ENCODE data around the gene EXOC6B.
"Not testable (repeated sequence)": the region's sequence is repeated elsewhere in the genome, so short reads cannot be mapped to it uniquely, and the experiment has no call there.

Gene EXOC6B

GRCh38 chr2:72543497-72544216 lies 282.2 kb downstream of the EXOC6B start:
- no peak for DNase-seq (ENCODE audit: low read depth)

GRCh38 chr2:72539071-72539552 lies 286.7 kb downstream of the EXOC6B start:
- DNase-seq (ENCODE audit: low read depth) = no peak

DNA sequence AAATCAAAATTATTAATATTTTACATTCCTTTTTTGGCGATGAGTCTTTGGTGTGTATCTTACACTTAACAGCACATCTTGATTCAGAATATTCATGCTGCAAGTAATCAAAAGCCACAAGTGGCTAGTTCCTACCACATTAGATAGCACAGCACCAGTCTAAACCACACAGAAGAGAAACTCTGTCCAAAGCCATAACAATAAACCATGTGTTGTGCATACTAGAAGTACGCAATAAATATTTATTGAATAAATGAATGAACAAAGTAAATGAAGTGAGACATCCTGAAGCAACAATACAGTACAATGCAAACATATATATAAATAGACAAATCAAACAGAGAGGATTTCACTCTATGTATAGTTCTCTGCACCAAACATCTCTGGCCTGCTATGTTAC lies 287.3 kb downstream of the EXOC6B start:
- DNase-seq (ENCODE audit: low read depth) = no peak

- not testable (repeated sequence) for DNase-seq (ENCODE audit: low read depth)
Measured at GRCh38 chr2:72535586-72535985, 290.2 kb downstream of the EXOC6B start.

DNA sequence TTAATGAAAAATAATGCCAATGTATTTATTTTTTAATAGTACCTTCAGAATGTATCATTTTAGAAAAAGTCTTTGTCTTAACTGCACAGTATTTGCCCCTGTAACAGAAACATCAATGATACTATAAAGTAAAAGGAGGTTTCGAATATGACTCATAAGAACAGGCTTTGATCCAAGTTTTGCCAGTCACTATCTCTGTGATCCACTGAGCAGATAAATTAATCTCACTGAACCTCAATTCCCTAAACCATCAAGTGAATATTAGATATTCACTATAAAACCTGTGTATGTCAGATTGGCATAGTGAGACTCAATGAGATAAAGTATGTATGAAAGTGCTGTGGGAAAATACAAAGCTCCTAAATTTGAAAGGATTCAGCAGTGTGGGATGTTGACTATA lies 292.1 kb downstream of the EXOC6B start:
- no peak for DNase-seq (ENCODE audit: low read depth)

GRCh38 chr2:72527424-72527823 lies 298.4 kb downstream of the EXOC6B start:
- no peak for DNase-seq (ENCODE audit: low read depth)

DNA sequence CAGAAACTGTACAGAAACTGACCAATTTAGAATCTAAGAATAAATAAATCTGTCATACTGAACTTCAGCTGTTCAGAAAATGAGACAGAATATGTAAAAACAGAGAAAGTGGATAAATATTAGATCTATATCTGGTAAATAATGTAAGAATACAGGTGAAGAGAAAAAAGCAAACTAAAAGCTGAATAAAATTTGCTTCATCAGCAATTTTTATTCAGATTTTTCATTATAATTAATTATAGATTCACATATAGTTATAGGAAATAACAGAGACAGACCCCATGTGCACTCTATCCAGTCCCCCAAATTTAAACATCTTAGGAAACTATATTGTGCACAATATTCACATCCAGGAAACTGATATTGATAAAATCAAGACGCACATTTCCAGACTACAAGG lies 299.2 kb downstream of the EXOC6B start:
- DNase-seq (ENCODE audit: low read depth) = no peak

- DNase-seq (ENCODE audit: low read depth) = no peak
Measured at GRCh38 chr2:72524071-72524470, 301.8 kb downstream of the EXOC6B start.

- DNase-seq (ENCODE audit: low read depth) = no peak
Measured at GRCh38 chr2:72515696-72516095, 310.1 kb downstream of the EXOC6B start.

- DNase-seq (ENCODE audit: low read depth) = no peak
Measured at GRCh38 chr2:72513011-72513410, 312.8 kb downstream of the EXOC6B start.

- no peak for DNase-seq (ENCODE audit: low read depth)
Measured at GRCh38 chr2:72512376-72512775, 313.5 kb downstream of the EXOC6B start.

DNA sequence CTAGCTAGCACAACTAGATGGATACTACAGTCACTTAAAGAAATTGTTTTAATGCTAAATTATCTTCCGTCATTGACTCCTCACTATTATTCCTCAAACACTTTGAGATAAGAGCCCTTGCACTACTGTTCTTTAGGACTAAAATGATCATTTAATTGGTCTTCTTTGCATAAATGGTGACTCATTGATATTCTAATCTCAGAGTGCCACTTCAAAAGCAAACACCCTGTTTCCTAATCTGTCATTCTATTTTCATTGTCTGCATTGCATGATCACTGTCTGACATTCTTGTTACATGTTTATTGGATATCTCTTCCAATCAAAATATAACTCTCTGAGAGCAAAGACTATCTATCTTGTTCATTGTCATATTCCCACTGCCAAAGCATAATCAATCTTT lies 313.9 kb downstream of the EXOC6B start:
- DNase-seq (ENCODE audit: low read depth) = no peak

DNA sequence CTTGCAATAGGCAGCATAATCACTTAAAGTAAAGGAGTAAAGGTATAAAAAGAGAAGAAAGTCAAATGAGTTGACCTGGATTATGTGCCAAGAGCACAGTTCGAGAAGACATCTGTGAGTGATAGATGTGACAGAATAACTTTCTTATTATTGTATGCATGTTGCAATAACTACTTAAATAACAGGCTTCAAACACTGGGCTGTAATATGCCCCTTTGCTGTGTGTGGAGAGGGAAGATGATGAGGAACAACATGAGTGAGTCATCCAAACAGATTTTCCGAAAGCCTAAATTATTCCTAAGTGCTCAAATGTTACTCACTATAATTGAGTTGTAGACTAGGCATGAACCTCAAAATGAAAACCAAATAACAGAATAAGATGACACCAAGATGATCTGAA lies 328.1 kb downstream of the EXOC6B start:
- DNase-seq (ENCODE audit: low read depth) = no peak

GRCh38 chr2:72496479-72496878 lies 329.4 kb downstream of the EXOC6B start:
- no peak for DNase-seq (ENCODE audit: low read depth)

DNA sequence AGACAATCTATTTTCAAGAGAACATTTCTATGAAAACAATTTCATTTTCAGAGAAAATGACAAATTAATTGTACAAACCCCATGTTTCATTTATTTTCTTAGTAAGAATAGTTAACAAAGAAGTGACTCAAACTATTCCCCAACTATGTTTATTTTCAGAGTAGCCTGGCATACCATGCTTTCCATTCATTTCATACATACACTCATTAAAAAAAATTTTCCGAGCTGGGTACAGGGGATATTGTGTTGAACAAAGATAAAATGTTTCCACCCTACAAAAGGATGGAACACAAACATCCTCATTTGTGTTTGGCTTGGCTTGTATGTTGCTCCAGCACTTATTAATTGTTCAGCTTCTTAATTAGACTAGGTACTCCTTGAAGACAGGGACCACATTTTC lies 331.4 kb downstream of the EXOC6B start:
- no peak for DNase-seq (ENCODE audit: low read depth)

GRCh38 chr2:72484622-72485021 lies 341.2 kb downstream of the EXOC6B start:
- DNase-seq (ENCODE audit: low read depth) = not testable (repeated sequence)

- no peak for DNase-seq (ENCODE audit: low read depth)
Measured at GRCh38 chr2:72483346-72483745, 342.5 kb downstream of the EXOC6B start.

- DNase-seq (ENCODE audit: low read depth) = no peak
Measured at GRCh38 chr2:72475246-72475645, 350.6 kb downstream of the EXOC6B start.

DNA sequence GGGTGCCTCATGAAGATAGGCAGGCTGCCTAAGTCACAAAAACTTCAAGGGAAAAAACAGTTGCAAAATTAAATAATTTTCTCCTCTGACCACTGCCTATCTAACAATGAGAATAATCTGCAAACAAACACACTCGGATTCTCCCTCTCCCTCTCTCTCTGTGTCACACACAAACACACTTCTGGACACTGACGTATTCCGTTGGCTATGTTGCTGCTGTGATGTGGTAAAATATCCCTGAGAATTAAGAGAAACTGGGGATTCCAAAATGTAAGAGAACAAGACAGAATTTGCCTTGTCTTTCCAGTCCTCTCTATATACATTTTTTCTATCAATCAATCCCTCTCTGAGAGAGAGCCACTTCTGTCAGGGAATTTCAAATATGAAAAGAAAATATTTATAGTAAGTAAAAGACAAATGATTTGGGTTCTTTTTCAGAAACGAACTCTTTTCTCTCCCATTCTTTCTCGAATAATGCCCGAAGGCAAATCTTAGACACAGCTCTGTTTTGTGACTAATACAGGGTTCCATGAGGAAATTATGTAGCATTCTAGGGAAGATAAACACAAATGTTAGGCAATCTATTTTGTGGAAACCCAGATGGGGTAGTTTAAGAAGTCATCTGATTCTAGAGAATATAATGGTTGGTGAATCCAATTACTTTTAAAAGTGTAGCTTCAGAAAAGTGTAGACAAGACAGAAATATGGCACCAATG lies 367.9 kb downstream of the EXOC6B start:
- no peak for DNase-seq (ENCODE audit: low read depth)

DNA sequence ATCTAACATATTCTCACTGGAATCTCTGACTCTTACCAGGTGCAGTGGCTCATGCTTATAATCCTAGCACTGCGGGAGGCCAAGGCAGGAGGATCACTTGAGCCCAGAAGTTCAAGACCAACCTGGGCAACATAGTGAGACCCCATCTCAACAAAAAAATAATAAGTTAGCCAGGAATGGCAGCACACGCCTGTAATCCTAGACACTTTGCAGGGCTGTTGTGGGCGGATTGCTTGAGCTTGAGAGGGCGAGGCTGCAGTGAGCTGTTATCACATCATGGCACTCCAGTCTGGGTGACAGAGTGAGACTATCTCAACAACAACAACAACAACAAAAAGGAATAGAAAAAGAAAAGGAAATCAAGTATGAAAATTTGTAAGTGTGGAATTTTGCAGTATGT lies 371.6 kb downstream of the EXOC6B start:
- DNase-seq (ENCODE audit: low read depth) = no peak

DNA sequence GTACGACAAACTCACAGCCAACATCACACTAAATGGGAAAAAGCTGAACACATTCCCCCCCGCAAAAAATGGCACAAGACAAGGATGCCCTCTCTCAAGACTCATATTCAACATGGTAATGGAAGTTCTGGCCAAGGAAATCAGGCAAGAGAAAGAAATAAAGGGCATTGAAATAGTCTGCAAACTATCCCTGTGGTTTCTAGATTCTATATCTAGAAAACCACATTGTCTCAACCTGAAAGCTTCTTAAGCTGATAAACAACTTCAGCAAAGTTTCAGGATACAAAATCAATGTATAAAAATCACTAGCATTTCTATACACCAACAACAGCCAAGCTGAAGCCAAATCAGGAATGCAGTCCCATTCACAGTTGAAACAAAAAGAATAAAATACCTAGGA lies 383.6 kb downstream of the EXOC6B start:
- DNase-seq (ENCODE audit: low read depth) = no peak

DNA sequence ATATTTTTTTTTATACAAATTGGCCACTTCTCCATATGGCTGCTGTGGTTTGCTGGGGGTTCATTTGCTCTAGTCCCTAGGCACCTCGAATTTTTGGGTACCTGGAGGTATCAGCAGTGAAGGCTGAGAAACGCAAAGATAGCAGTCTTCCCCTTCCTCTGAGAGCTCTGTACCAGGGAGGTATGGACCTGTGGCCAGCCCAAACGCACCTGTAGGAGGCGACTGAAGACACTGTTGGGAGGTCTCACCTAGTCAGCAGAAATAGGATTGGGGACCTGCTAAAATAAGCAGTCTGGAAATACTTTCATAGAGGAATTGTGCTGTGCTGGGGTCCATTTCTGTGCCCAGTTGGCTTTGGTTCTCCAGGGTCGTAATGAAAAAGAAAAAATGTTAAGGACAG lies 385.9 kb downstream of the EXOC6B start:
- no peak for DNase-seq (ENCODE audit: low read depth)

DNA sequence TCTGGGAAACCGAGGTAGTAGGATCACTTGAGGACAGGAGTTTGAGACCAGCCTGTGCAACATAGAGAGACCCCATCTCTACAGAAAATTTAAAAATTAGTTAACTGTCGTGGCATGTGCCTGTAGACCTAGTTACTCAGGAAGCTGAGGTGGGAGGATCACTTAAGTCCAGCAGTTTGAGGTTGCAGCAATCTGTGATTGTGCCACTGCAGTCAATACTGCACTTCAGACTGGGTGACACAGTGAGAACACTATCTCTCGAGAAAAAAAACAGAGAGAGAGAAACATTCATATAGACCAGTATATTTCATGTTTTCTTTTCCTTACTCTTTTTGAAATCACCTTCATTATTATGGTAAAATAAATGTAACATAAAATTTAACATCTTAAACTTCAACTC lies 387.5 kb downstream of the EXOC6B start:
- no peak for DNase-seq (ENCODE audit: low read depth)

DNA sequence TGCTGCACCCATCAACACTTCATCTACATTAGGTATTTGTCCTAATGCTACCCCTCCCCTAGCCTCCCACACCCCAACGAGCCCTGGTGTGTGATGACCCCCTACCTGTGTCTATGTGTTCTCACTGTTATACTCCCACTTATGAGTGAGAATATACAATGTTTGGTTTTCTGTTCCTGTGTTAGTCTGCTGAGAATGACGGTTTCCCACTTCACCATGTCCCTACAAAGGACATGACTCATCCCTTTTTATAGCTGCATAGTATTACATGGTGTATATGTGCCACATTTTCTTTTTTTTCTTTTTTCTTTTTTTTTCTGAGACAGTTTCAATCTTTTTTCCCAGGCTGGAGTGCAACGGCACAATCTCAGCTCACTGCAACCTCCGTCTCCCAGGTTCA lies 394.1 kb downstream of the EXOC6B start:
- DNase-seq (ENCODE audit: low read depth) = no peak
